GM18517 (cell line): Measurements from ENCODE around the gene MPDU1.
A peak's percentile ranks its signal among the peaks of the same experiment; 100 is the strongest.
"Not testable (repeated sequence)": the region's sequence is repeated elsewhere in the genome, so short reads cannot be mapped to it uniquely, and the experiment has no call there.

Experiments
- ATAC-seq: cut with Tn5 transposase; IDR thresholded peaks from one replicate; pipeline ENCODE4 v1.9.1; 2021; ENCODE audit warnings: mild to moderate bottlenecking, moderate library complexity; ENCODE audit not compliant: unreplicated experiment

Gene MPDU1

GRCh38 chr17:7579834-7580603 is 3.6 kb upstream of the MPDU1 start:
- peak; percentile 5 for ATAC-seq

DNA sequence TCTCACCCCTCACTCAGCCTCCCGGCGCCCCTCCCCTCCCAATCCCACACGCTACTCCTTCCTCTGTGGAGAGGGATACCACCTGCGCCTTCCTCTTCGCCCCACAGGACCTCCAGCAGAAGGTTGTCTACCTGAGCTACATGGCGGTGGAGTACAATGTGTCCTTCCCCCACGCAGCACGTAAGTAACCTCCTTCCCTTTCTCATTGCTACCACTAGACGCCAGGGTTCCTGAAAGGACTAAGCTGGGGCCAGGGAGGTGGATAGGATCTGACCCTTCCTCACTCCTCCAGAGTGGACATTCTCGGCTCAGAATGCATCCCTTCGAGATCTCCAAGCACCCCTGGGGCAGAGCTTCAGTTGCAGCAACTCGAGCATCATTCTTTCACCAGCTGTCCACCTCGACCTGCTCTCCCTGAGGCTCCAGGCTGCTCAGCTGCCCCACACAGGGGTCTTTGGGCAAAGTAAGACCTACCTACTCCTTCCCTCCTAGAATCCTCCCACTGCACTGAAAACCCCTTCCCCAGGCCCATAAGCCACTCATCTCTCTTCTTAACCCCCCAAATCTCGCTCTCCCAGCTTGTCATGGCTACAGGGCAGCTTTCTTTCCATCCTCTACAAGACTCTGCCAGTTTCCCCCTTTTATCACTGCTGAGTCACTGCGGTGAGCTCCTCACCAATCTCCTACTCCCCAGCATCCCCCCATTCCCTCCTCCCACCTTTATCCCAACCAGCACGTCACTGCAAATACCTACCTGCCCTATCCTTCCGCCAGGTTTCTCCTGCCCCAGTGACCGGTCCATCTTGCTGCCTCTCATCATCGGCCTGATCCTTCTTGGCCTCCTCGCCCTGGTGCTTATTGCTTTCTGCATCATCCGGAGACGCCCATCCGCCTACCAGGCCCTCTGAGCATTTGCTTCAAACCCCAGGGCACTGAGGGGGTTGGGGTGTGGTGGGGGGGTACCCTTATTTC is 2.8 kb upstream of the MPDU1 start:
- no peak for ATAC-seq

DNA sequence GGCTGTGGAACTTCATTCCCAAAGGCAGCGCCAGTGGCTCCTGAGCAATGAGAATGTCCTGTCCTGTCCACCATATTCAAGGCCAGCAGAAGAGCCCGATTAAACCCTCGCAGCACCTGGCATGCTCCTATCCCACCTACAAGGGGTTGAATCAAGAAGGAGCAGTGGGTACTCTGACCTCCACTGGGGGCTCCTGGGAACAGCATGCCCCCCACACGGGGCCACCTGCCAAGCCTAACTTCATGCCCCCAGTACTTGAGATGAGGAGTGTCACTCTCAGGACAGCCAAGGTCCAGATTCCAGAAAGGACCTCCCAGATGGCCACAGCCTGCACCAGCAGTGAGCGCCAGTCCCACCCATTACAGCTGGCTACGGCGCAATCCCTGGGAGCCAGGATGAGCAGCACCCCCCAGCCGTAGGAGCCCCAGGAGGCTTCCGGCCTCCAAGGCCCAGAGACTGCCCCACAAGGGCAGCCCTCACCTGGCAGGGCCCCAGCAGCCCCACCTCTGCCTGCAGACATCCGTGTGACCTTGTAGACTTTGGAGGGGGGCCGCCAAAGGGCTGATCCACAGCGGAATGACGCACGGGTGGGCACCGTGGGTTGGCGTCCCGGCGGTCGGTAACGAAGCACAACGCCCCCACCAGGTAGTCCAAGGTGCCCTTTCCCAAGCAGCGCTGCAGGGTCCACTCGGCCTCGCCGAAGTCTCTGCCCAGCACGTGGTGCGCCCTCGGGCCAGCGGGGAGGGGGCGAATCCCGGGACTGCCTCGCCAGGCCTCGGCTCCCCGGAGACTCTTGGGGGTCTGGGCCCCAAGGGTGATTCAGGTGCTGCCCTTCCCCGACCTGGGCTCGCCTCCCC is 1.0 kb upstream of the MPDU1 start:
- ATAC-seq: no peak

DNA sequence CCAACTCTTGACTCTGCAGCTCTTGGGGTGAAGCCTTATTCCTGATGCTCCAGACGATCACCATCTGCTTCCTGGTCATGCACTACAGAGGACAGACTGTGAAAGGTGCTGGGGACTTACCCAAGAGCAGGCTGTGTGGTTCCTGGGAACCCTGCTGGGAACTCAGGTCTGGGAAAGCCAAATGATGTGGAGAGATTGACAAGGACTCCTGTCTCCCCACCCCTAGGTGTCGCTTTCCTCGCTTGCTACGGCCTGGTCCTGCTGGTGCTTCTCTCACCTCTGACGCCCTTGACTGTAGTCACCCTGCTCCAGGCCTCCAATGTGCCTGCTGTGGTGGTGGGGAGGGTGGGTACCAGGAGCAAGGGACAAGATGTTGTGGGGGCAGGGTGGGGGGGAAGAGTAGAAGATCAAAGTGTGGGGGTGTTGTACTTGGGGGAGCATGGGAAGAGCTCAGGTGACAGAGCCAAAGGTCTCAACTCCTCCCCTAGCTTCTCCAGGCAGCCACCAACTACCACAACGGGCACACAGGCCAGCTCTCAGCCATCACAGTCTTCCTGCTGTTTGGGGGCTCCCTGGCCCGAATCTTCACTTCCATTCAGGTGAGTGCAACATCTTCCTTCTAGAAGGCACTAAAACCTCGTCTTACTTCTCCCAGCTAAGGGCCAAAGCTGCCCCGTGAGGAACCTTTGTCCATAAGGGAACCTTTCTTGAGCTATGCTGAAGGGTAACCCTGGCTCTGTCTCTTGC is 3.2 kb downstream of the MPDU1 start:
- ATAC-seq: no peak

DNA sequence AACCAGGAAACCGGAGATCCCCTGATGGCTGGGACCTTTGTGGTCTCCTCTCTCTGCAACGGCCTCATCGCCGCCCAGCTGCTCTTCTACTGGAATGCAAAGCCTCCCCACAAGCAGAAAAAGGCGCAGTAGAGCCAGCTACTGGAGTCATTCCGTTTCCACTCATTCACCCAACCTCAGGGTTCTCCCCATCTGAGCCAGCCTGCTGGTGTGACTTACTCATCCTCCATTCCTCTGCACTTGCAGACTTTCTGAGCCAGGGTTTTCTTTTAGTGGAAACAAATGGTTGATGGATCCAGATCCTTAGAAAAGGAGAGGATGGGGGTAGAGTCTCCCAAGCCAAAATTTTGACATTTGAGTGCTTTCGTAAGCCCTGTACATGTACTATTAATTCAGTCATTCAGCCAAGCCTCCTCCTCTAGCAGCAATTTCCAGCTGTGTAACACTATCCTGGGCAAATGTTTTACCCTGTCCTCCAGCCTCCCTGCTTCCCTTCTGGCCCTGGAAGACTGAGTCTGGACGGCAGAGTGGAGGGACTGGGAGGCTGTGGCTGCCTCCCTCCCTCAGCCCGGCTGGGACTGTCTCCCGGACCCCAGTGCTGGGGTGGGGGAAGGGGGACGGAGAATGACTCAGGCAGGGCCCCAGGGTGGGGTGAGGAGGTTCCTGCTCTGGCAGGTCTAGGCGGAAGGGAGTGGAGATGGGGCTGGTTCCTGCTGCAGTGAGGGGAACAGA is 3.9 kb downstream of the MPDU1 start:
- no peak for ATAC-seq

DNA sequence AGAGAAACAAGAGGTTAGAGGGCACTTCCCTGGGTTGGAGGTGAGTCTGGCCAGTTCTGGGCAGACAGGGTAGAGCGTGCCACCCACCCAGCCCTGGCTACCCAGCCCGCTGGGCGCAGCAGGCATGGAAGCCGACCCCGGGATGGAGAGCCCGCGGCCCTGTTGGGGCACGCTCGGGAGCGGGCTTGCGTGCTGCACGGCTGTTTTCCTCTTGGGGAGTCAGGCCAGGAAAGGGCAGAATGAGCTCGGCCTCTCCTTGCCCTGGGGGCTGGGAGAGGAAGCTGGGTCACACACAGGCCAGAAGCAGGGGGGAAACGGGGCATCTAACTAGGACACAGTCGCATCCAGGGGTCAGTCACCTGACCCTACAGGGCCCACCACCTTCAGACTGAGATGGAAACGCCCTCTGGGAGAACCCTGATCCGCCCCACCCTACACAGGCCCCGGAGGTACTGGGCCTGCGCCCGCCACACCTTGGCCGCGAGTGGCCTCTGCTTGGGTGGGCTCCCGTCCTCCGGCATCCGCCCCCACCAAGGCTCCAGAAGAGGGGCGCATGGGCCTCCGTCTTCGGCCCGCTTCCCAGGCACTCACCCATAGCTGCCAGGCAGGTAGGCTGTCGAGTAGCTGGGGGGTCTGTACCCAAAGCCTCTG is 5.0 kb downstream of the MPDU1 start:
- no peak for ATAC-seq

- no peak for ATAC-seq
Measured at GRCh38 chr17:7589204-7589868, 5.7 kb downstream of the MPDU1 start.

- no peak for ATAC-seq
Measured at GRCh38 chr17:7589891-7590691, 6.4 kb downstream of the MPDU1 start, which contains the start of gene SOX15. SOX15 (minus strand) TSS chr17:7590094; CDS start chr17:7589676, 418 bp downstream.

DNA sequence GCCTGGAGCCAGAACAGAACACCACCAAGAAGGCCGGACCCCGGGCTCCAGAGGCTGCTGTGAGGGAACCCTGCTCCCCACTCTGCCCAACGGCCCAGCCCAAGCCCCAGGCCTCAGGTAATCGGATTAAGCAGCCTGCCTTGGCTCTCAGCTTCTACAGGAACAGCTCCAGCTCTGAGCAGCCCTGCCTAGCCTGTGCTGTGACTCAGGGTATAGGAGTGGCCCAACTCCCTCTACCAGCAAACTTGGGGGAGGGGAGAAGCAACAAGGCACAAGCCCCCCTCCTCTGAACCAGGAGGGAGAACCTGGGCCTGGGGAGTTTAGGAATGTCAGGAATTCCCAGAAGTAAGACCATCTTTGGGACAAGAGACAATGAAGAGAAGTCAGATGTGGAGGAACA is 7.1 kb downstream of the MPDU1 start:
- no peak for ATAC-seq

DNA sequence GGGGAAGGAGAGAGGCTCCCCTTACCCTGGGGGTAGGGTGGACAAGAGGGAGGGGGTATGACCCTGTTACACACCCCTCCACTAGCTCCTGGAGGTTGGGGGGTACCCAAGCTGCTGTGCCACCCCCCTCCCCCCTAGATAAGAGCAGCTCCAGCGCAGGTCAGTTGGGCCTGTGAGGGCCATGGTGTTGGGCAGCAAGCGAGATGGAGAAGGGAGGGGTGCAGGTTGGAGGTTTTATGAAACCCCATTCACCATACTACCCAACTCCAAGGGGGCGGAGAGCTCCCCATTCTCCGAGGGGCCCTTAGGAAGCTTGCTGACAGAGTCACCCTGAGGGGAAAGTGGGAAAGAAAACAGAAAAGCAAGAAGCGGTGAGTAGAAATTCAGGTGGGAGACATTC is 7.9 kb downstream of the MPDU1 start:
- ATAC-seq: no peak

DNA sequence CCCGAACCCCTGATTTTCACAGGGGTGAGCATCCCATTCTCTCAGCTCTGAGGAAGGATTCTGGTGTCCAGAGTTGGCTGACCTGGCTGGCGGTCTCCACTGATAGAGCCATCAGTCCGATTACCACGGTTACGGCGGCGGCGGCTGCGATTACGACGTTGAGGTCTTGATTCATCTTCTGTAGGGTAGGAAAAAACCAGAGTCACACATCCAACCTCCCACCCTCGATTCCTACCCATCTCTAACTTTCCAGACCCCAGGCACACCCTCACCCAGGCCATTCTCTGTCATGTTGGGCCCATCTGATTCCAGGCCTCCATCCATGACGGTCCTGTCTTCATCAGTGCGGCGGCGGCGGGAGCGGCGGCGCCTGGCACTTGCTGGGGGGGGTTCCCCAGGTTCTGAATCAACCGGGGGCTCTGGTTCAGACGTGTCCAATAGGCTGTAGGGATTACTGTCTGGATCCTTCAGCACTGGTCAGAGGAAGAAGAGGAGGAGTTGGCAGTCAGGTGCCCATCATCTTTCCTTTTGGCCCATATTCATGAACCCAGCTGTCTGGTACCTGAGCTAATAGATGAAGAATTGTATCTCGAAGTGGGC is 8.9 kb downstream of the MPDU1 start:
- no peak for ATAC-seq

DNA sequence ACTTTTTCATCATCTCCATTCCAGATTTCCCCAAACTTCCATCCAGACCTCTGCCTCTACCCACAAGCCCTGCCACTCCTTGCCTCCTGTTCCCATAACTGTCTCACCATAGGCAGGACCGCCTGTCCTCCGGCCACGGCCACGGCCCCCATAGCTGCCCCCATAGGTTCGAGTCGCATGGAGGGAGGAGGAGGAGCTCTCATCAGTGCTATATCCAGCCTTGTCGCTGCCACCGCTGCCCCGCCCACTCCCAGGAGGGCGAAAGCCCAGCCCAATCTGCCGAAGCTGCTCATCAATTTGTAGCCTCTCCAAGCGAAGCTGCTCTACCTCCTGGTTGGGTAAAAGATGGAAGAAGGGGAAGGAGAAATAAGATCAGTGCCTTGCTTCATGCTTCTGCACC is 9.6 kb downstream of the MPDU1 start:
- no peak for ATAC-seq

GRCh38 chr17:7597561-7597960 is 13.9 kb downstream of the MPDU1 start:
- ATAC-seq: not testable (repeated sequence)

- ATAC-seq: no peak
Measured at GRCh38 chr17:7606280-7606679, 22.6 kb downstream of the MPDU1 start.

DNA sequence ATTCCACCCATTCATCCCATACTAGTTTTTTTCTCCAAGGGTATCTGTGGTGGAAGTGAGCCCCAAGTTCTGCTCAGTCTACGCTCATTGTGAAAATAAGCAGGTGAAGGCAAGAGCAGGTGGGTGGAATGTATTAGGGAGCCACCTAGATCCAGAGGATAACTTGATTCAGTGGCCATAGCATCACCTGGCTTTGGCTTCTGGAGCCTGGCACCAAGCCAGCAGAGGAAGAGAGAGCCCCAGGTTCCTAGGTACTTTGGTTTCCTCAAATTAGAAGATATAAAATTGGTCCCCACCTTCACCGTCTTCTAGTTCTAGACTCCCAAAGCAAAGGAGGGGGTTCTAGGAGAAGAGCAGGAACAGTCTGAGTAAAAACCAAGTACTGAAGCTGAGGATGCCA is 27.0 kb downstream of the MPDU1 start:
- ATAC-seq: no peak

GRCh38 chr17:7611635-7612293 is 28.1 kb downstream of the MPDU1 start:
- ATAC-seq: no peak

GRCh38 chr17:7612294-7612640 is 28.6 kb downstream of the MPDU1 start:
- ATAC-seq: no peak
